ENCODE data around the gene PRAMEF2.
"Not testable (repeated sequence)": the region's sequence is repeated elsewhere in the genome, so short reads cannot be mapped to it uniquely, and the experiment has no call there.

DNA sequence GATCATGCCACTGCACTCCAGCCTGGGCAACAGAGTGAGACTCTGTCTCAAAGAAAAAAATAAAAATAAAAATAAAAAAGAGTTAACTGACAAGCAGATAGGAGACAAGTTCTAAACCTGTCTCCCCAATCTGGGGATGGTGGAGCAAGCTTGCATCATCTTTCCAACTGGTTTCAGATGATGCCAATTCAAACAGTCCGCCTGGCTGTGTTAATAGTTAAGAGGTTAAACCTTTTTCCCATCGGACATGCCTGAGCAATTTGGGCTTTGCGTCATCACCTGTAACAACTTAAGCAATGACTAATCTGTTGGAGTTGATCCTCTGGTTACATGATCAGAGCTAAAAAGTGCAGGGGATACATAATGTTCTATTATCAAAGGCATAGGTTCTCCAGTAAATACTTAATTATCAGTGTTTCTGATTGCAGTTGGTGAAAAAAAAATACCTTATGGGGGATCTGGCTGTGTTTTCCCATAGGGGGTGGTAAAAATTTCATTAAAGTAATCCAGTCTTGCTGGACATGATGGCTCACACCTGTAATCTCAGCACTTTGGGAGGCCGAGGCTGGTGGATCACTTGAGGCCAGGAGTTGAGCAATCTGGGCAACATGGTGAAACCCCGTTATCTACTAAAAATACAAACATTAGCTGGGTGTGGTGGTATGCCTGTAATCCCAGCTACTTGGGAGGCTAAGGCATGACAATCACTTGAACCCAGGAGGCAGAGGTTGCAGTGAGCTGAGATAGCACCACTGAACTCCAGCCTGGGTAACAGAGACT lies 47.1 kb downstream of the PRAMEF2 start:
- not testable (repeated sequence) for TF ChIP-seq EZH2 (IDR thresholded peaks at IDR 0.05; ENCODE audit: borderline replicate concordance, low read depth, low read length); POLR2AphosphoS5 (IDR thresholded peaks at IDR 0.05; ENCODE audit: control insufficient read depth, insufficient read depth, low read depth, low read length); CBX5 (IDR thresholded peaks at IDR 0.05; ENCODE audit: borderline replicate concordance, low read depth); POLR2A (conservative IDR thresholded peaks at IDR 0.05); ETV6 (IDR thresholded peaks at IDR 0.05; ENCODE audit: borderline replicate concordance in 1 of 2, low read depth in 2 of 2, low read length in 1 of 2); ETV6 (CRISPR knock-in tag; IDR thresholded peaks at IDR 0.05; ENCODE audit: borderline replicate concordance); PHF21A (IDR thresholded peaks at IDR 0.05; ENCODE audit: borderline replicate concordance, low read depth)
